Measurements from ENCODE around the gene SRRM5.
"Not testable (repeated sequence)": the region's sequence is repeated elsewhere in the genome, so short reads cannot be mapped to it uniquely, and the experiment has no call there.

Gene SRRM5

GRCh38 chr19:43592800-43593350, 19.0 kb upstream of the SRRM5 start:
- no peak for DNase-seq

- no peak for DNase-seq
Observed at GRCh38 chr19:43594081-43594697, 17.7 kb upstream of the SRRM5 start.

GRCh38 chr19:43594710-43595604, 16.9 kb upstream of the SRRM5 start:
- DNase-seq, result peak; percentile 78

GRCh38 chr19:43595605-43595998, 16.3 kb upstream of the SRRM5 start:
- DNase-seq, result no peak

GRCh38 chr19:43595999-43596841, 15.7 kb upstream of the SRRM5 start, which contains the start of the genes IRGQ and ZNF576:
IRGQ (minus strand) TSS chr19:43596134; CDS start chr19:43595338, 796 bp downstream.
ZNF576 (plus strand) TSS chr19:43596595; CDS start chr19:43597109, 514 bp downstream.
- peak; percentile 100 for DNase-seq

- DNase-seq, result no peak
Observed at GRCh38 chr19:43596842-43597461, 14.9 kb upstream of the SRRM5 start.

- DNase-seq, result no peak
Observed at GRCh38 chr19:43597876-43598275, 14.0 kb upstream of the SRRM5 start.

GRCh38 chr19:43598445-43599240, 13.2 kb upstream of the SRRM5 start:
- DNase-seq, result no peak

- no peak for DNase-seq
Observed at GRCh38 chr19:43599635-43600295, 12.1 kb upstream of the SRRM5 start.

GRCh38 chr19:43600326-43600725, 11.6 kb upstream of the SRRM5 start:
- DNase-seq, result not testable (repeated sequence)

GRCh38 chr19:43605875-43606568, 5.9 kb upstream of the SRRM5 start:
- no peak for DNase-seq

- no peak for DNase-seq
Observed at GRCh38 chr19:43606569-43607229, 5.2 kb upstream of the SRRM5 start.

- DNase-seq, result no peak
Observed at GRCh38 chr19:43607238-43608205, 4.4 kb upstream of the SRRM5 start.

- DNase-seq, result no peak
Observed at GRCh38 chr19:43609872-43610271, 2.0 kb upstream of the SRRM5 start.

GRCh38 chr19:43610493-43610892, 1.4 kb upstream of the SRRM5 start:
- no peak for DNase-seq

GRCh38 chr19:43612374-43612773, 486 bp downstream of the SRRM5 start:
- no peak for DNase-seq

- no peak for DNase-seq
Observed at GRCh38 chr19:43616306-43616705, 4.4 kb downstream of the SRRM5 start.

- DNase-seq, result no peak
Observed at GRCh38 chr19:43616954-43617353, 5.1 kb downstream of the SRRM5 start.

GRCh38 chr19:43618921-43619261, 7.0 kb downstream of the SRRM5 start:
- DNase-seq, result peak; percentile 75
